ELF-1 (cell line): Measurements from ENCODE around the gene CALR3.
A peak's percentile ranks its signal among the peaks of the same experiment; 100 is the strongest.
"Not testable (repeated sequence)": the region's sequence is repeated elsewhere in the genome, so short reads cannot be mapped to it uniquely, and the experiment has no call there.

Experiments used
- DNase-seq: peaks from one replicate; pipeline ENCODE4 v3.0.0-alpha.2; 2016; ENCODE audit warnings: low read depth, low spot score

CALR3 gene, protein sequence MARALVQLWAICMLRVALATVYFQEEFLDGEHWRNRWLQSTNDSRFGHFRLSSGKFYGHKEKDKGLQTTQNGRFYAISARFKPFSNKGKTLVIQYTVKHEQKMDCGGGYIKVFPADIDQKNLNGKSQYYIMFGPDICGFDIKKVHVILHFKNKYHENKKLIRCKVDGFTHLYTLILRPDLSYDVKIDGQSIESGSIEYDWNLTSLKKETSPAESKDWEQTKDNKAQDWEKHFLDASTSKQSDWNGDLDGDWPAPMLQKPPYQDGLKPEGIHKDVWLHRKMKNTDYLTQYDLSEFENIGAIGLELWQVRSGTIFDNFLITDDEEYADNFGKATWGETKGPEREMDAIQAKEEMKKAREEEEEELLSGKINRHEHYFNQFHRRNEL

DNA sequence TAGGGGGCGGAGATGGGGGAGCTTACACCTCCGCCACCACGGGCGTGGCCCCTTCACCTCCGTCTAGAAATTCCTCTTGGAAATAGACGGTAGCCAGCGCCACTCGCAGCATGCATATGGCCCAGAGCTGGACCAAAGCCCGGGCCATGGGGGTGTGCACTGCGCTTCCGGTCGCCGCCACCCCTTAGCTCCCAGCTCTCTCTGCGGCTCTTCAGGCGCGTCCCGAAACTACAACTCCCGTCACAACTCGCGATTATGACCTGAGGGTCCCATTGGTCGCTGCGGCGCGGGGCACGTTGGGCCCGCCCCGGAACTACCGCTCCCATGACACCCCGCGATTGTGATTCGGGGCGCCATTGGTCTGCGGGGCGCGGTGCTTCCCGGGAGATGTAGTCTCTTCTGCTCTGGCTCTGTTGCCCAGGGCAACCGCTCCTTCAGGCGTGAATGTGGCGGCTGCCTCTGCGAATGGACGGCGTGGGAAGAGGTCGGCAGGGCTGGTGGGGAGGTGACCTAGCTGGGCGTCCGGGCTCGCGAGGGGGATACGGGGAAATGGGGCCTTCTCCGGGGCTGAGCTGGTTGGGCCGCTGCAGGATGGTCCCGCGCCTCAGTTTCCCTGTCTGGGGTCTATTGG lies at the start of gene CALR3, which contains the start of gene C19orf44:
CALR3 (minus strand) TSS at position 186 of the 631 bp plus-strand sequence; CDS start at position 148, 38 bp downstream.
C19orf44 (plus strand) TSS at position 413 of the 631 bp plus-strand sequence. CDS start 4,399 bp downstream, outside the sequence.
- DNase-seq = peak; percentile 100

DNA sequence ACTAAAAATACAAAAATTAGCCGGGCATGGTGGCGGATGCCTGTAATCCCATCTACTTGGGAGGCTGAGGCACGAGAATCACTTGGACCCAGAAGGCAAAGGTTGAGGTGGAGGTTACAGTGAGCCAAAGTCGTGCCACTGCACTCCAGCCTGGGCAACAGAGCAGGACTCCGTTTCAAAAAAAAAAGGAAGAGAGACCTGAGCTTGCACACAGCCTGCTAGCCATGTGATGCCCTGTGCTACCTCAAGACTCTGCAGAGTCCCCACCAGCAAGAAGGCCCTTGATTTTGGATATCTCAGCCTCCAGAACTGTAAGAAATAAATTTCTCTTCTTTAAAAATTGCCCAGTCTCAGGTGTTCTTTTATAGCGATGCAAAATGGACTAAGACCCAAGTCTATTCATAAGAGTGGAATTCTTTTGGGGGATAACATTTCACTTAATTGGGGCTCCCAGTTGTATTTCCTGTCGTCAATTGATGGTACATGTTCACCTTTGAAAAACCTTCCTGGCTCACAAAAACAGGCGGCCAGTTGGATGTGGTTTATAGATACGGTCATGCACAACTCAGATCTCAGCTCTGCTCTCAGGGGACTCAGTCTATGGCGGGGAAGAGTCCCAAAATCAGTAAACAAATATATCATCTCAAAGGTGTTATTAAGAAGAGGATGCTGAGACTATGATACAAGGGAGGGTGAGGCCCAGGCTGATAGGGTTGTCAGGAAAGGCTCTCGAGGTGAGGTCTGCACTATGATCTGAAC lies 48.7 kb upstream of the CALR3 start:
- DNase-seq = no peak

DNA sequence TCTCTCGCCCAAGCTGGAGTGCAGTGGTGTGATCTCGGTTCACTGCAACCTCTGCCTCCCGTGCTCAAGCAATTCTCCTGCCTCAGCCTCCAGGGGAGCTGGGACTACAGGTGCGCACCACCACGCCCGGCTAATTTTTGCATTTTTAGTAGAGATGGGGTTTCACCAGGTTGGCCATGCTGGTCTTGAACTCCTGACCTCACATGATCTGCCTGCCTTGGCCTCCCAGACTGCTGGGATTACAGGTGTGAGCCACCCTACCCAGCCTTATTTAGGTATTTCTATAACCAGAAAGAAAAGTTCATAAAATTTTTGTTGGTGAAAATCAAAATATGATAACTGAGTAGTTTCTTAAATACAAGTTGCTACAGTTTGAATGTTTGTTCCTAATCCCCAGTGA lies 47.8 kb upstream of the CALR3 start:
- DNase-seq = not testable (repeated sequence)

DNA sequence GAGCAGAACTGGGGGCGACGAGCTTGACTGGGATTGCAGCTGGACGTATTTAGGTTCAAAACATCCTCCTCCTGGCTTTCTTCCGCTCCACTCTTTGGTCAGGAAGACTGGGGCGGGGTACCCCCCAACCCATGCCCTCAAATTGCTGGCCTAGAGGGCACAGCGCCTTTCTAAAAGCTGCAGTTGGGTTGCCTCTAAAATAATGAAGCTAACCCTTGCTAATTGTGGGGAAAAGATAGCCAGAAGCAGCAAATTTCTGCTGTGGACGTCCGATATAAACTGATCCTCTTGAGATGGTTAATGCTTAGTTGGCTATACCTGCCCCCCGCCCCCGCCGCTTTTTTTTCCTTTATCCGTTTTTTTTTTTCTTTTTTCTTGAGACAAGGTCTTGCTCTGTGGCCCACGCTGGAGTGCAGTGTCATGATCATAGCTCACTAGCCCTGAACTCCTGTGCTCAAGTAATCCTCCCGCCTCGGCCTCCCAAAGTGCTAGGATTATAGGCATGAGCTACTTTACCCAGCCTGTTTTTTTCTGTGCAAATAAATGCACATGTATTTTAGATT lies 47.0 kb upstream of the CALR3 start:
- peak; percentile 11 for DNase-seq

DNA sequence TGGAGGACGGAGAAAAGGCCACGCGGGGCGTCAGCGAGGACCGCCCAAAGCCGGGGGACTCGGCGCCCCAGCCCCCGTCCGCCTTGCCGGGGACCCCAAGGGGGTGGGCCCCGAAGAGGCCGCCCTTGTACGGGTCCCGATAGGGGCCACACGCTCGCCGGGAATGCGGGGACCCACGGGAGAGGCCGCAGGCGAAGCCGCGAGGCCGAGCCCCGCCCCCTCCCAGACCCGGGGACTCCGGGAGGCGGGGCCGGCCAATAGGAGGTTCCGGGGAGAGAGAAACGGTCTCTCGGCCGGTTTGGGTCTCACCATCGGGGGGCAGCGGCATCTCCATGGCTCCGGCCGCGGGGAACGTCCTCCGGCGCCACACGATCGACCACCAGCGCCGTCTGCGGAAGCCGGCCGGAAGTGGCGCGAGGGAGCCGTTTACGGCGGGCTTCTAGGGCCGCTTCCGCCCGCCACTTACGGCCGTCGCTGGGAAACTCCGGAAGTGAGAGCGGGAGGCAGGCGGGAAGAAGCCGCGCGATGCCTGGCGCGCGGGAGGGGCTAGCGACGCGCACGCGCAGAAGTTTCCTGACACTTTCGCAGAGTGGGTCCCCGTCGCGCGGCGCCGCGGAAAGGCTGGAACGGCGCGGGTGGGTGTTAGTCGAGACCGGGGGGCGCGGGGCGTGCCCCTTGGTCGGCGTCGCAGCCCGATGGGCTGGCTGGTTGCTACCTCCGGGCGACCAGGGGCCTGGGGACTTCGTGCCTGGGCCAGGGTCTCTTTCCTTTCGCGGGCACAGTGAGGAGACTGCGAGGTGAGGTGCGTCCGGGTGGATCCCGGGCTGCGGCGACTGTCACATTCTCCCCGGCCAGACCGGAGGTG lies 46.3 kb upstream of the CALR3 start, which contains the start of gene CHERP:
CHERP (minus strand) TSS at position 393 of the 865 bp plus-strand sequence; CDS start at position 334, 59 bp downstream.
- peak; percentile 96 for DNase-seq

DNA sequence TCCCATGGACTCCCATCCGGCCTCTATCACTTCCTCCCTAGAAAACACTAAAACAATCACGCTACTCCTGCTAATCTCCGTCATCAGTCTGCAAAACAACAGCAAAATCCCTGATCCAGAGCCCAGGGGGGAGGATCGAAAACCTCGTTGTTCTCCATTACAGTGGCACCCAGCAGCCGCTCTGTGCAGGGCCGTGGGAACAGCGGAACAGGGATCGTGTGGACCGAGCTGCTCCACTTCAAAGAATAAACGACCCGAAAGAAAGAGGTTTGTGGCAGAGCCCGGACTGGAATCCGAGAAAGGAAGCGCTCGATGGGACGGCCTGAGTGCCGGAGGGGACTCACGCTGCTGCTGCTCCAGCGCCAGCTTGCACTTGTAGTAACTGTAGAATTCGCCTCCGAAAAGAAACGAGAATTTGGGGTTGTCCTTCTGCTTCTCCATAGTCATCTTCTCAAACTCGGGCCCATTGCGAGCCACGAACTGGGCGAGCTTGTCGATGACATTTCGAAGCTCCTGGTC lies 45.6 kb upstream of the CALR3 start:
- peak; percentile 40 for DNase-seq

DNA sequence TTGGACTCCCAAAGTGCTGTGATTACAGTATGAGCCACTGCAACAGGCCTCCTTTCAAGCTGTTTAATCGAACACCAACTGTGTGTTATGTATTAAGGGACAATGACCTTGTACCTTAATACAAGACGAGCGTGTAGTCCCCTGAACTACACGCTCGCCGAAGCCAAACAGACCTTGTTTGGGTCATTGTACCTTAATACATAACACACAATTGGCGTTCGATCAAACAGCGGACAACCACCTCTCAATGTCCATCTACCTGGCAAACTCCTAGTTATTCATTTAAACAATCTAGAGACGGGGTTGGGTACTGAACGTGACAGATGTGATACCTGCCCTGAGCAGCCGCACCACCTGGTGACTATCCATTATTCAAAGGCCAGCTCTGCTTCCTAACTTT lies 45.0 kb upstream of the CALR3 start:
- no peak for DNase-seq

DNA sequence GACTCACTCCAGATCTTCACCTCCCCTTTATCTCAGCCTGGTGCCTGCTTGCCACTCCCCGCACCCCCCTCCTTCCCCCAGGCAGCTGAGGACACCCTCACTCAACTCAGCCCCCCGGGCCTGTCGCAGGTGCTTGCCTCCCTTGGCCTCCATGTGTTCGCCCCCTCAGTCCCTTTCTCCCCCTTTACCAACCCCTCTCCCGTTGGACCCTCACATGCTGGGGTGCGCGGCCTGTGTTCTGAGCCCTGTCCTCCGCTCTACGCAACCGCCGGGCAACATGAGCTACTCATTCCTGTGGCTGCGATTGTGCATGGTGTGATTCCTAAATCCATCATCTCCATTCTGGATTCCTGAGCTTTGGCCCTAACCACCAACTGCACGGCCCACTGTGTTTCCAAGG lies 41.1 kb upstream of the CALR3 start:
- DNase-seq = no peak

DNA sequence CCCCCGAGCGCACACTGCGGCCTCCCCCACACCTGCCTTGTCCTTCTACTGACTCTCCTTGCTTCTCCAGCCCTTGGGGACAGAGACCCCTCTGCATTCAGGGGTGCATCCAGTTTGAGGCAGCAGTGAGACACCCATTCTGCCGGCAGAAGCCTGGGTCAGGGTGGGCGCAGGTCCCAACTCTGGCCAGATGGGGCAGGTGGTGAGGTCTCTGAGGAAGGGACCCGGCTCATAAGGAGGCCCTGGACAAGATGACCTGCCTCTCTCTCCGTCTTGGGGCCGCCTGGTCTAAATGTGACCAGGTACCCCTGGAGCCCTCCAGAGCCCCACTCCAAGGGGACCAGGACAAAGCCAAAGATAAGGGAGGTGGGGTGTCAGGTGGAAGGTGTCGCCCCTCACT lies 40.2 kb upstream of the CALR3 start:
- no peak for DNase-seq

DNA sequence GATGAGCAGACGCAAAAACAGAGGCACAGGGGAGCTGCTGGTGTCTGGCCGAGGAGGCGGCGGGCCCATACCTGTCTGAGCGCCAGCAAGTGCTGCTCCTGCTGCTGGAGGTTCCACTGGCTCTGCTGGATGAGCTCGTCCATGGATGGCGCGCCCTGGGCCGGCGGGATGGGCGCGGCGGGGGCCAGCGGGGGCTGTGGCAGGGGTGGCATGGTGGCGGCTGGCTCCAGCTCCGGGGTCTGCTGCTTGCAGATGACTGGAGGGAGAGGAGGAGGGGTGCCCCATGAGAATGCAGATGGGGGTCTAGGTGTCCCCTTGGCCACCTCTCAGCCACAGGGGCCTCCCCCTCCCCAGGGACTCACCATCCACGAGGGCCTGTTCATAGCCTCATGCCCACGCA lies 39.4 kb upstream of the CALR3 start:
- DNase-seq = no peak

DNA sequence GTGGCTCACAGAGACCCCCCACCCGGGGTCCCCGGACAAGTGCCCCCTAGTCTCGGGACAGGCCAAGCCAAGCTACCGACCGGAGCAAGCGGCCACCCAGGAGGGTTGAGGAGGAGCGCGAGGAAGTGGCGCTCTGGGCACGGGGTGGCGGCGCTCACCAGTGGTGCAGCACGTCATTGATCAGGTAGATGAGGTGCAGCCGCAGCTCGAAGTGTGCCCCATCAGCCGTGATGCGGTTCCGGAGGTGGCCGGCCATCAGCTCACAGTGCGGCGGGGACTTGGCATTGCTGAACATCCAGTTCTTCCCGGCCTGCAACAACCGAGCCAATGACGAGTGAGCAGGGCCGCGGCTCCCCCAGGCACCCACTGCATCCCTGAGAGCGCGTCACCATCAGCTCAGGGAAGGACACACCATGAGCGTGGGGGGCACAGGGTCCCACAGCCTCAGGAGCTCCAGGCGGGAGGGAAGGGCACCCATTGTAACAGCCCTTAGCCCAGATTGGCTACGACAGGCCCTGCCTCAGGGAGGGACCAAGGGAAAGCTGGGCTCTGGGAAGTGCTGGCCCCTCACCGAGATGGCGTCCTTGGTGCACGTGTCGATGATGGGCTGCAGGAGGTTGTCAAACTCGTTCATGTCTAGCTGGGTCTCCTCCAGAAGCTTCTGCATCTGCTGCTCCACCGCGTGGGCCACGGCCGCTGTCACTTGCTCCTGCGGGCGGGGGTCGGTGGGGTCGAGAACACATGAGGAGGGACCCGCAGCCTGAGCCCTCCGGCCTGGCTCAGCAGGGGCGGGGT lies 36.7 kb upstream of the CALR3 start:
- no peak for DNase-seq

DNA sequence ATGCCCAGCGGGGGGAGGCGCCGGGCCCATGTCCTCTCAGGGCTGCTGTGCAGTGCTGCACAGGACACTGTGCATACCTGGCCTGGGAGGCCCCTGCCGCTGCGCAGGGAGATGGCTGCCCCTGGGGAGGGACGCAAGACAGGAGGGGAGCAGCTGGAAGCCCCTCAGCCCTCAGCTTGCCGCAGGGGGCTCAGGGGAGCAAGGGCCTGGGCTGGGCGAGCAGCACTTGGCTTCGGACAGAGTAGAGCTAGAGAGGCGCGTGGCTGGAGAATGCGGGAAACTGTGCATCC lies 35.4 kb upstream of the CALR3 start:
- no peak for DNase-seq

DNA sequence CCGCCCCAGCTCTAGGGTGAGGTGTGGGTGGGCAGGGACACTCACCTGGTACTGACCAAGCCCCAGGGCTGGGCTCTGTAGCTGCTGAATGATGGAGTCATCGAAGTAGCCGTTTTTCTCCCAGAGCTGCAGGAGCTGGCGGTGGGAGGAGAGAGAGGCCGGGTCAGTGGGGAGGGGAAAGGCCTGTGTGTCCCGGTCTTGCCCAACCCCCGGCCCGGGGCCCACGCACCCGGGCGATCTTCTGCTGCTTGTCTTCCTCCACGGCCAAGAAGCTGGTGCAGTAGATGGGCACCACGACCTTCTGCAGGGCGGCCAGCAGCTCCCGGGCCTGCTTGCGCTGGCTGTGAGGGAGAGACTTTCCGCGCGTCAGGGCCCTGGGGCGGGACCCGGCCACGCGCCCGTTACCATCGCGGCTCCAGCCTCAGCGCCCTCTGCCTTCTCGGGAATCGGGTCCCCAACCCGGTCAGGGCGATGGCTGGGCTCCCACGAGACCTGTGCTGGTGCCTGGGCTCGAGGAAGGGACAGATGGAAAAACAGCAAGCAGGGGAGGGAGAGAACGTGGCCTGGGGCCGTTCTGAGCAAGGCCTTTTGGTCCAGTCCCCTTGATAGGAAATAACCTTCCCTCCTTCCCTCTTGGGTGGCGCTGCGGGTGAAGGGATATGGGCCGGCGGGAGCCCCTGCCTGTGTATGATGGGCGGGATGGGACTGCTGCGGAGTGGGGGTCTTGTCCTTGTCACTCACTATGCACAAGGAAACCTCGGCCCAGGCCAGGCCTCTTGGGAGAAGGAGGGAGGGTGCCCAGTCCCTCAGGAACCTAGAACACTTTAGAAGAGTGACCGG lies 34.8 kb upstream of the CALR3 start:
- DNase-seq = no peak

DNA sequence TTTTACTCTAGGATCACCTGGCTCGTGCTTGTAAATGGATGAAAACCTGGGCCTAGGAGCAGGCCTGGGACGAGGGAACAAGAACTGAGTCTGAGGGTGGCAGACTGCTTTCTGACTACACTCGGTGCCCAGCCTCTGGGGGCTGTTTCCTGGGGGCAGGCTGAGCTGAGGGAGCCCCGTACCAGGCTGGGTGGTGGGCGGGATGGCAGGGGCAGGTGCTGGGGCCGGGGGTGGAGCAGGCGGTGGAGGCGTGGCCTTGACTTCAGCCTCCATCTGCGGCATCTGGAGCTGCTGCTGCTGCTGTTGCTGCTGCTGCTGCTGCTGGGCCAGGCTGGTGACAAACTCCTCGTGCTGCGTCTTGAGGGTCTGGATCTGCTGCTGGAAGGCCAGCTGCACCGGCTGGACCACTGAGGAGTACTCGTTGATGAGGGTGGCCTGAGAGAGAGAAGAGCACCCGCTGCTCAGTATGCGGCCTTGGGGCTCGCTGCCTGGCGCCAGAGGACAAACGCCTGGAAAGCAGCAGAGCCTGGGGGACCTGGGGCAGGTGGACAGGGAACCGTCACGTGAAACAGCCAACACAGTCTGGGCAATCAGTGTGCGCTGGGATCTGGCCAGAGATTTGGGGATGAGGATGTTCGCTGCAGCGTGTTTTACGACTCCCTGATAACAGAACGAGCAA lies 33.6 kb upstream of the CALR3 start:
- DNase-seq = no peak

DNA sequence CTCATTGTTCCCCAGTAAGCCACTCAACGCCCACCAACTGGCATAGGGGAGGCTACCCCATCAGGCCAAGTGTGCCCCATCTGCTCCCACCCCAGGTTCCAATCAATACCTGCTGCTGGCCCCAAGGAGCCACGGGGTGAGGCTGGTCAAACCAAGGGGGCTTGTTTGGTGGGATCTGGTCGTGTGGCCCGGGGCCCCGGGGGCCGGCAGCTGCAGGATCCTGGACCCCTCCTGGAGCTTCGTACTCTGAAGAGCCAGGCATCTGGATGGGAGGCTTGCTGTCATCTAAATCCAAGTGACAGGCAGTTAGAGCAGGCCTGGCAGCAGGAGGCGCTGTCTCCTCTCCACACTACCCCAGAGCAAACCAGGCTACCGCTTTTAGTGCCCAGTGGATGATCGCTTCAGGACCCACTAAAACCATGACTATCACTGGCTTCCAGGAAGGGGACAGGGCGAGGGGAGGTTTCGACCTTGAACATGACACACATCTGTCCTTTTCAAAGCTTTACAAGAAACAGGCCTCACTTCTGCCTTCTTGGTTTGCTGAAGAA lies 32.1 kb upstream of the CALR3 start:
- DNase-seq = peak; percentile 70

DNA sequence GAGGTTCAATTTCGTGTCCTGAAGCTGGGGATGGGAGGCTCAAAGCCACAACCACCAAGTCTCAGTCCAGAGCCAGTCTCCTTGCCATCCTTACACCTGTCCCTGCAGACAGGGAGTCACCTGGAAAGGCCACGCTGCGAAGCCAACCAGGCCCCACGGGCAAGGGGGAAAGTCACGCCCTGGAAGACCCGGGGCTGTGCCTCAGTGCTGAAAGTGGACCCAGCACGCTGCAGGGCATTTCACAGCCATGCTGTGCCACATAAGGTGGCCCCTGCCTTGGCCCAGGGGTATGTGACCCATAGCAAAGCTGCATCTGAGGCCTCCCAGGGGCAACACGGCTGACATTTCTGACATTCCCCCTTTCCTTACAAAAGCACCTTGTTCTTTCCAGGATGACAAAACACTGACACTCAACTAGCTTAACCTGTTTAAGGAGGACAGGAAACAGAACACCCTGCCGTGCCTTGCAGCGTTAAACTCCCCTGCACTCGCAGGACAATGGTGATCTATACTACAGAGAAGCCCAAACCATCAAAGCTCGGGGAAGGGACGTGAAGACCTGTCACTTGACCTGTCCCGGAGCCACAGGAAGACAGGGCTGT lies 31.5 kb upstream of the CALR3 start:
- DNase-seq = peak; percentile 59

DNA sequence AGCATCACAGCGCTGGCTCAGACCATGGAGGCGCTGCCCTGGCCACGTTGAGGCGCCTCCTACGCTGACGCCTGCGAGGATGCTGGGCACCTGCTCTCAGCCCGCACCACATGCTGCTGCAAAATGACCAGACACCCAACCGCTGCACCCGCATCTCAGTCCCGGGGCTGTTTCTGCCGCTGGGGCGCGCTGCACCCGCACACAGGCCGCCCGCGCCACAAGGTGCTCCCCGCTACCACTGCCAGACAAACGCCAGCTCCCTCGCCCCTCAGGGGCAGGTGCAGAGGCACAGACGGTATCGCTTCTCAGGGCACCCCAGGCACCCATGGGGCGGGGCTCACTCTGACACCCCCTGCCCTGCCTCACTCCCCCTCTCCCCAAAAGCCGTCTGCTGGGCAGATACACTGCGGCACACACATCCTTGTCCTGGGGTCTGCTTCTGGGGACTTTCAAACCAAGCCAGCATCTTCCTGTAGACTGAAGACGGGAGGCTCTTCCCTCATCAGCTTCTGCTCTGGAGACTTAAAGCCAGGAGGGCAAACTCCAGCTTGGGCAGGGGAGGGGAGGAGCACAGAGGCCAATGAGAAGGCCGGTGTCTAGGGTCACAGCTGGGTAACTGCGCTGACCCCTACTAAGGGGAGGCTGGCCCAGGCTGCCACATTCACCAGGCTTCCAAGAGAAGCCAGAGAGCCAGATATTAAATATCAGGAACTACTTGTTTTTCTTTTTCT lies 29.9 kb upstream of the CALR3 start:
- no peak for DNase-seq
